HG02885 (cell line): ENCODE data around the gene UQCRC1.
A peak's percentile ranks its signal among the peaks of the same experiment; 100 is the strongest.

Experiments used
- ATAC-seq: cut with Tn5 transposase; IDR thresholded peaks from one replicate; pipeline ENCODE4 v1.9.1; 2021; ENCODE audit warnings: mild to moderate bottlenecking; ENCODE audit not compliant: unreplicated experiment, poor library complexity

Gene UQCRC1

GRCh38 chr3:48634661-48635221 is 25.3 kb upstream of the UQCRC1 start:
- ATAC-seq, result peak; percentile 32

- ATAC-seq, result no peak
These were observed 24.3 kb upstream of the UQCRC1 start for GRCh38 chr3:48633743-48634142.

GRCh38 chr3:48633256-48633655 is 23.8 kb upstream of the UQCRC1 start:
- no peak for ATAC-seq

GRCh38 chr3:48631516-48632448 is 22.3 kb upstream of the UQCRC1 start:
- no peak for ATAC-seq

- ATAC-seq, result no peak
These were observed 21.4 kb upstream of the UQCRC1 start for GRCh38 chr3:48630833-48631232.

- no peak for ATAC-seq
These were observed 21.0 kb upstream of the UQCRC1 start for GRCh38 chr3:48630407-48630806.

- ATAC-seq, result no peak
These were observed 20.4 kb upstream of the UQCRC1 start for GRCh38 chr3:48629894-48630293.

GRCh38 chr3:48628277-48629017 is 19.0 kb upstream of the UQCRC1 start:
- ATAC-seq, result no peak

- no peak for ATAC-seq
These were observed 16.2 kb upstream of the UQCRC1 start for GRCh38 chr3:48625600-48625999.

- no peak for ATAC-seq
These were observed 15.3 kb upstream of the UQCRC1 start for GRCh38 chr3:48624767-48625166.

- no peak for ATAC-seq
These were observed 14.6 kb upstream of the UQCRC1 start for GRCh38 chr3:48623851-48624547.

- ATAC-seq, result no peak
These were observed 12.0 kb upstream of the UQCRC1 start, which contains the start of gene TMEM89 for GRCh38 chr3:48621461-48621869. TSS of gene TMEM89 (minus strand) at chr3:48621769. CDS start at chr3:48621756, 13 bp downstream.

GRCh38 chr3:48619541-48620524 is 10.4 kb upstream of the UQCRC1 start:
- no peak for ATAC-seq

- no peak for ATAC-seq
These were observed 8.1 kb upstream of the UQCRC1 start for GRCh38 chr3:48617559-48617958.

- ATAC-seq, result no peak
These were observed 4.6 kb upstream of the UQCRC1 start for GRCh38 chr3:48614044-48614443.

GRCh38 chr3:48612309-48612708 is 2.9 kb upstream of the UQCRC1 start:
- no peak for ATAC-seq

- no peak for ATAC-seq
These were observed 1.9 kb downstream of the UQCRC1 start for GRCh38 chr3:48607519-48607918.

- ATAC-seq, result no peak
These were observed 7.8 kb downstream of the UQCRC1 start for GRCh38 chr3:48601622-48601994.
